Measurements from ENCODE around the gene SNTG2.

The SNTG2 gene

DNA sequence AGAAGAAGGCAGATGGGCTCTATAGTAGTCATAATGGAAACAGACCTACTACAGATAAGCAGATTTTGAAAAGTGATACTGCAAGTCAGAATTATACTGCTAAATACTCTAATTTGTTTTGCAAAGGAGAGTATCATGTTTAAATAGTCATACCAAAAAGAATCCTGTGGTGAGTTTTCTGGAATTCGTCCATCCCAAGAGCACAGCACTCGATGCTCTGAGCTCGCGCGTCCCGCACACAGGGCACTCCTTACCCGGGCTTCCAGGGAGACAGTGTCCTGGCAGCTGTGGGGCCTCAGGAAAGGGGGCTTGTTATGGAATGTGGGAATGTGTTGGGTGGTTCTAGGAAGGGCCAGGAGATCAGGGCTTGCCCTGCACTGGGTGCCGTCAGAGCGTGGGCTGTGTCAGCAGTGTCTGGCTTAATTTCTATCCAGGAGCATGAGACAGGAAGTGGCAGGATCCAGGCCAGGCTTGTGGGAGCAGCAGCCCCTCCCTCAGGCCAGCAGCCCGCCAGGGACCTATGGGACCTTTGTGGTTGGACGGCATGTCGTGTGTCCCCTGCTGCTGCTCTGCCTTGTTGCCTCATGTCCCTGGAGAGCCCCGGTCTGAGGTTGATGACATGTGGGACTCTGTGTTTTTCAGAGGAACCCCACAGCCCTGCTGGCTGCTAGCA, 269.4 kb downstream of the SNTG2 start:
- Histone ChIP-seq H3K14ac (ENCODE audit: low read length) (peak overlapping the region; percentile 17), H3K9me3 (replicated peaks in 1 of 2; ENCODE audit: control insufficient read depth in 2 of 2, insufficient read depth in 1 of 2, low read depth in 1 of 2, low read length in 2 of 2) (peaks cover 0 to 5% of the 10 kb centered on the region in 2 donors), H4K8ac (ENCODE audit: low read depth, low read length) (no peak overlapping the region), H2BK12ac (ENCODE audit: low read length) (no peak overlapping the region), H3K4me3 (ENCODE audit: low read length in 2 of 2) (no peak overlapping the region), H3K27ac (replicated peaks; ENCODE audit: low read length) (no peak overlapping the region), H3K4me1 (ENCODE audit: control insufficient read depth in 2 of 2, insufficient read depth in 1 of 2, low read depth in 1 of 2, low read length in 2 of 2) (no peaks in the 10 kb centered on the region), H2BK15ac (ENCODE audit: low read length) (no peak overlapping the region), H3K79me1 (ENCODE audit: low read depth, low read length) (peaks cover 2% of the 10 kb centered on the region), H2AFZ (ENCODE audit: low read length) (no peak overlapping the region), H4K91ac (ENCODE audit: low read depth, low read length, poor library complexity) (no peak overlapping the region), H3K9ac (ENCODE audit: low read depth, low read length, poor library complexity) (peak overlapping the region; percentile 21), H2BK120ac (ENCODE audit: low read depth, low read length) (no peak overlapping the region), H3K23ac (ENCODE audit: low read depth, low read length, poor library complexity) (no peak overlapping the region), H2AK5ac (ENCODE audit: low read depth, low read length) (peak overlapping the region; percentile 56), H3K4me2 (ENCODE audit: insufficient read depth, low read length, poor library complexity, severe bottlenecking) (no peak overlapping the region), H2BK5ac (ENCODE audit: low read length) (peak overlapping the region; percentile 66), H3K4ac (ENCODE audit: low read length) (no peak overlapping the region), H3K36me3 (replicated peaks in 1 of 2; ENCODE audit: control insufficient read depth in 2 of 2, insufficient read depth in 2 of 2, low read length in 2 of 2) (no peaks in the 10 kb centered on the region), H3K27me3 (ENCODE audit: control insufficient read depth in 3 of 3, insufficient read depth in 3 of 3, low read depth in 1 of 3, low read length in 3 of 3) (no peaks in the 10 kb centered on the region), H3K18ac (ENCODE audit: low read length) (peak overlapping the region; percentile 90)
- no CpG with 5 or more reads among the region's 13 CpGs for WGBS, 2 donors (ENCODE audit: extremely low coverage in 2 of 2, insufficient read length in 2 of 2, insufficient replicate concordance in 1 of 2)
- DNase-seq (ENCODE audit: low spot score) = no peak

DNA sequence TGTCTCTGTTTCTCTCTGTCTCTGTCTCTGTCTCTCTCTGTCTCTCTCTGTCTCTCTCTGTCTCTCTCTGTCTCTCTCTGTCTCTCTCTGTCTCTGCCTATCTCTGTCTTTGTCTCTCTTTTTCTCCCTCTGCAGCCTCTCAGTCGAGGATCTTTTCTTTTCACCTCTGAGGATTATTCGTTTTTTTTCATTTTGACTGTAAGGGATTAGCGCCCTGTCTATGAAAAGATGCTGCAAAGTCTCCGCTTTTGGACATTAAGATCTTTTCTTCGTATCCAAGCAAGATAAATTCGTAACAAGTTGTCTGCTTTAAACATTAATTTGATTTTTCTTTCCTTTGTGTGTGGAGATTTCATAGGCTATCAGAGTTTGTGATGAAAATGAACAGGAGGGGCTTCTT, 271.4 kb downstream of the SNTG2 start:
- Histone ChIP-seq H4K8ac (ENCODE audit: low read depth, low read length) (no peak overlapping the region), H3K14ac (ENCODE audit: low read length) (no peak overlapping the region), H3K4me2 (ENCODE audit: insufficient read depth, low read length, poor library complexity, severe bottlenecking) (no peak overlapping the region), H3K9me3 (replicated peaks in 1 of 2; ENCODE audit: control insufficient read depth in 2 of 2, insufficient read depth in 1 of 2, low read depth in 1 of 2, low read length in 2 of 2) (peaks cover 0 to 4% of the 10 kb centered on the region in 2 donors), H4K91ac (ENCODE audit: low read depth, low read length, poor library complexity) (no peak overlapping the region), H3K9ac (ENCODE audit: low read depth, low read length, poor library complexity) (no peak overlapping the region), H2BK5ac (ENCODE audit: low read length) (no peak overlapping the region), H3K36me3 (replicated peaks in 1 of 2; ENCODE audit: control insufficient read depth in 2 of 2, insufficient read depth in 2 of 2, low read length in 2 of 2) (no peaks in the 10 kb centered on the region), H2BK12ac (ENCODE audit: low read length) (no peak overlapping the region), H2BK120ac (ENCODE audit: low read depth, low read length) (no peak overlapping the region), H3K4me1 (ENCODE audit: control insufficient read depth in 2 of 2, insufficient read depth in 1 of 2, low read depth in 1 of 2, low read length in 2 of 2) (no peaks in the 10 kb centered on the region), H3K4me3 (ENCODE audit: low read length in 2 of 2) (no peak overlapping the region), H3K4ac (ENCODE audit: low read length) (no peak overlapping the region), H3K27ac (replicated peaks; ENCODE audit: low read length) (no peak overlapping the region), H2BK15ac (ENCODE audit: low read length) (no peak overlapping the region), H3K79me1 (ENCODE audit: low read depth, low read length) (peaks cover 2% of the 10 kb centered on the region), H2AK5ac (ENCODE audit: low read depth, low read length) (no peak overlapping the region), H3K23ac (ENCODE audit: low read depth, low read length, poor library complexity) (no peak overlapping the region), H3K27me3 (ENCODE audit: control insufficient read depth in 3 of 3, insufficient read depth in 3 of 3, low read depth in 1 of 3, low read length in 3 of 3) (no peaks in the 10 kb centered on the region), H3K18ac (ENCODE audit: low read length) (no peak overlapping the region), H2AFZ (ENCODE audit: low read length) (no peak overlapping the region)
- WGBS, 2 donors (ENCODE audit: extremely low coverage in 2 of 2, insufficient read length in 2 of 2, insufficient replicate concordance in 1 of 2) = no CpG with 5 or more reads among the region's 6 CpGs
- no peak for DNase-seq (ENCODE audit: low spot score)

DNA sequence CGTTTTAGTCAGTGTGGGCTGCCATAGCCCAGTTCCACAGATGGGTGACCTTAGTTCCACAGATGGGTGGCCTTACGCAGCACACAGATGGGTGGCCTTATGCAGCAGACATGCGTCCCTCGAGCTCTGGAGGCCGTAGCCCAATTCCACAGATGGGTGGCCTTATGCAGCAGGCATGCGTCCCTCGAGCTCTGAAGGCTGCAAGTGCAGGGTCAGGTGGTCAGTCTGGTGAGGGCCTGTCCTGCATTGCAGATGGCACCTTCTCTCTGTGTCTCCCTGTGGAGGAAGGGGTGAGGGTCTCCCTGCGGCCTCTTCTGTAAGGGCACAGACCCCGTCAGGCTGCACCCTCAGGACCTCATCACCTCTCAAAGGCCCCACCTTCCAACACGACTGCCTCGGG, 273.1 kb downstream of the SNTG2 start:
- H3K14ac ChIP-seq (ENCODE audit: low read length) = peak overlapping the region; percentile 59
- peak overlapping the region; percentile 75 for H4K8ac ChIP-seq (ENCODE audit: low read depth, low read length)
- no peak overlapping the region for H2AK5ac ChIP-seq (ENCODE audit: low read depth, low read length)
- H3K9ac ChIP-seq (ENCODE audit: low read depth, low read length, poor library complexity) = no peak overlapping the region
- H3K36me3 ChIP-seq (replicated peaks in 1 of 2; ENCODE audit: control insufficient read depth in 2 of 2, insufficient read depth in 2 of 2, low read length in 2 of 2) = no peaks in the 10 kb centered on the region
- DNase-seq (ENCODE audit: low spot score) = no peak
- H3K9me3 ChIP-seq (replicated peaks in 1 of 2; ENCODE audit: control insufficient read depth in 2 of 2, insufficient read depth in 1 of 2, low read depth in 1 of 2, low read length in 2 of 2) = peaks cover 0 to 4% of the 10 kb centered on the region in 2 donors
- no peak overlapping the region for H2AFZ ChIP-seq (ENCODE audit: low read length)
- no peak overlapping the region for H3K23ac ChIP-seq (ENCODE audit: low read depth, low read length, poor library complexity)
- H3K79me1 ChIP-seq (ENCODE audit: low read depth, low read length) = peaks cover 2% of the 10 kb centered on the region
- H3K4me3 ChIP-seq (ENCODE audit: low read length in 2 of 2) = no peak overlapping the region
- no peak overlapping the region for H2BK12ac ChIP-seq (ENCODE audit: low read length)
- no peaks in the 10 kb centered on the region for H3K27me3 ChIP-seq (ENCODE audit: control insufficient read depth in 3 of 3, insufficient read depth in 3 of 3, low read depth in 1 of 3, low read length in 3 of 3)
- H2BK15ac ChIP-seq (ENCODE audit: low read length) = no peak overlapping the region
- H2BK5ac ChIP-seq (ENCODE audit: low read length) = no peak overlapping the region
- no peak overlapping the region for H3K27ac ChIP-seq (replicated peaks; ENCODE audit: low read length)
- WGBS, 2 donors (ENCODE audit: extremely low coverage in 2 of 2, insufficient read length in 2 of 2, insufficient replicate concordance in 1 of 2) = no CpG with 5 or more reads among the region's 11 CpGs
- H3K4ac ChIP-seq (ENCODE audit: low read length) = no peak overlapping the region
- H2BK120ac ChIP-seq (ENCODE audit: low read depth, low read length) = no peak overlapping the region
- no peak overlapping the region for H4K91ac ChIP-seq (ENCODE audit: low read depth, low read length, poor library complexity)
- peak overlapping the region; percentile 40 for H3K18ac ChIP-seq (ENCODE audit: low read length)
- H3K4me1 ChIP-seq (ENCODE audit: control insufficient read depth in 2 of 2, insufficient read depth in 1 of 2, low read depth in 1 of 2, low read length in 2 of 2) = no peaks in the 10 kb centered on the region
- no peak overlapping the region for H3K4me2 ChIP-seq (ENCODE audit: insufficient read depth, low read length, poor library complexity, severe bottlenecking)

DNA sequence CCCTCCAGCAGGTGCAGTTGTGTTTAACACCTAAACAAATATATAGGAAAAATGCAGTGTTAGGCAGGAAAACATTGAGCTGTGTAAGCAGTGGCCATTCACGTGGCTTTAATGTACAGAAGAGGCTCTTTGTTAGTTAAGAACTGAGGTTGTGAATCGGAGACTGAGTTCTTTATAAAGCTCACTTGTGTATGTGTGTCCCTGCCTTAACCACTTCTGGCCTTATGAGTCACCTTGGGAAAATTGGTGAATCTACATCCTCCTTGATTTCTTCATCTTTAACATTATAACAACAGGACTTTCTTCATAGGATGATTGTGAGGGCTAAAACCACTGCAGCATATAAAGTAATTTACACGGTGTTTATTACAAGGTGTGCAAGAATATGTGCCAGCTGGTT, 274.3 kb downstream of the SNTG2 start:
- DNase-seq (ENCODE audit: low spot score) = no peak
- Histone ChIP-seq H3K36me3 (replicated peaks in 1 of 2; ENCODE audit: control insufficient read depth in 2 of 2, insufficient read depth in 2 of 2, low read length in 2 of 2) (no peaks in the 10 kb centered on the region), H2BK5ac (ENCODE audit: low read length) (no peak overlapping the region), H3K4me2 (ENCODE audit: insufficient read depth, low read length, poor library complexity, severe bottlenecking) (no peak overlapping the region), H2BK15ac (ENCODE audit: low read length) (no peak overlapping the region), H3K23ac (ENCODE audit: low read depth, low read length, poor library complexity) (no peak overlapping the region), H3K4me1 (ENCODE audit: control insufficient read depth in 2 of 2, insufficient read depth in 1 of 2, low read depth in 1 of 2, low read length in 2 of 2) (no peaks in the 10 kb centered on the region), H3K9me3 (replicated peaks in 1 of 2; ENCODE audit: control insufficient read depth in 2 of 2, insufficient read depth in 1 of 2, low read depth in 1 of 2, low read length in 2 of 2) (peaks cover 0 to 4% of the 10 kb centered on the region in 2 donors), H2AFZ (ENCODE audit: low read length) (no peak overlapping the region), H3K27ac (replicated peaks; ENCODE audit: low read length) (no peak overlapping the region), H2BK12ac (ENCODE audit: low read length) (no peak overlapping the region), H3K4ac (ENCODE audit: low read length) (no peak overlapping the region), H3K14ac (ENCODE audit: low read length) (no peak overlapping the region), H3K18ac (ENCODE audit: low read length) (no peak overlapping the region), H4K91ac (ENCODE audit: low read depth, low read length, poor library complexity) (no peak overlapping the region), H3K79me1 (ENCODE audit: low read depth, low read length) (peaks cover 2% of the 10 kb centered on the region), H3K27me3 (ENCODE audit: control insufficient read depth in 3 of 3, insufficient read depth in 3 of 3, low read depth in 1 of 3, low read length in 3 of 3) (no peaks in the 10 kb centered on the region), H3K4me3 (ENCODE audit: low read length in 2 of 2) (no peak overlapping the region), H2AK5ac (ENCODE audit: low read depth, low read length) (no peak overlapping the region), H2BK120ac (ENCODE audit: low read depth, low read length) (no peak overlapping the region), H3K9ac (ENCODE audit: low read depth, low read length, poor library complexity) (no peak overlapping the region), H4K8ac (ENCODE audit: low read depth, low read length) (no peak overlapping the region)
- no CpG with 5 or more reads among the region's 3 CpGs for WGBS, 2 donors (ENCODE audit: extremely low coverage in 2 of 2, insufficient read length in 2 of 2, insufficient replicate concordance in 1 of 2)
